Chondrocyte (in vitro differentiated cells): ENCODE measurements around the gene FCGR2B. TPM values are rescaled to one million over a fixed set of nuclear protein-coding genes. Genes with fewer than 3 reads are reported as not detected.
A peak's percentile ranks its signal among the peaks of the same experiment; 100 is the strongest.
"Not testable (repeated sequence)": the region's sequence is repeated elsewhere in the genome, so short reads cannot be mapped to it uniquely, and the experiment has no call there.

Experiments
- DNase-seq: peaks from one replicate; pipeline ENCODE4 v3.0.0; 2021; ENCODE audit warnings: mixed read lengths, low spot score
- H3K27ac Mint-ChIP-seq: one replicate; pipeline ENCODE4 v1.8.0; 2021; ENCODE audit warnings: mild to moderate bottlenecking, moderate library complexity, mixed read lengths; ENCODE audit not compliant: unreplicated experiment
- H3K27me3 Mint-ChIP-seq: 2 replicates; pipeline ENCODE4 v1.8.0; 2021; ENCODE audit warnings: low read depth, mixed read lengths
- H3K36me3 Mint-ChIP-seq: 2 replicates; pipeline ENCODE4 v1.8.0; 2021; ENCODE audit warnings: low read depth, mixed read lengths
- H3K4me1 Mint-ChIP-seq: 2 replicates; pipeline ENCODE4 v1.8.0; 2021; ENCODE audit warnings: low read depth, mild to moderate bottlenecking, mixed read lengths
- H3K4me3 Mint-ChIP-seq: one replicate; pipeline ENCODE4 v1.8.0; 2021; ENCODE audit warnings: mild to moderate bottlenecking, moderate library complexity, mixed read lengths; ENCODE audit not compliant: unreplicated experiment
- H3K9me3 Mint-ChIP-seq: 2 replicates; pipeline ENCODE4 v1.8.0; 2021; ENCODE audit warnings: low read depth, mixed read lengths
- CTCF ChIP-seq: fragments of 200-600 bp; sonication (generic); IDR thresholded peaks from 2 replicates; pipeline ENCODE4 v1.5.0; 2021; ENCODE audit warnings: antibody characterized with exemption, mild to moderate bottlenecking, moderate library complexity
- total RNA-seq: library from RNA; stranded (reverse); gene quantifications from 3 replicates; pipeline ENCODE4 v1.2.1, GENCODE V29; 2021

Gene FCGR2B
- total RNA-seq, 1 donor from 2014 or later: not detected

- H3K27me3 Mint-ChIP-seq: peaks cover 6% of the 10 kb centered on the region
- DNase-seq: no peak
- H3K4me1 Mint-ChIP-seq: no peaks in the 10 kb centered on the region
- H3K9me3 Mint-ChIP-seq: no peaks in the 10 kb centered on the region
- no peak within 1 kb of the TSS for H3K4me3 Mint-ChIP-seq
- no peak for TF ChIP-seq CTCF
- H3K27ac Mint-ChIP-seq: no peak within 1 kb of the TSS
- H3K36me3 Mint-ChIP-seq: no peaks in the 10 kb centered on the region
These were observed 31.9 kb upstream of the FCGR2B start, which contains the start of gene FCGR3B for GRCh38 chr1:161631076-161631475. Gene FCGR3B, minus strand, starts transcription at chr1:161631176. Its CDS starts 82 bp downstream, at chr1:161631094.

- H3K27ac Mint-ChIP-seq, DNase-seq, H3K9me3 Mint-ChIP-seq, H3K4me3 Mint-ChIP-seq, H3K4me1 Mint-ChIP-seq, H3K36me3 Mint-ChIP-seq, H3K27me3 Mint-ChIP-seq: not testable (repeated sequence)
These were observed 27.9 kb upstream of the FCGR2B start for GRCh38 chr1:161634993-161635392.

GRCh38 chr1:161636189-161636782, 26.7 kb upstream of the FCGR2B start:
- H3K4me3 Mint-ChIP-seq, H3K27me3 Mint-ChIP-seq, H3K4me1 Mint-ChIP-seq: not testable (repeated sequence)

GRCh38 chr1:161636976-161637375, 26.0 kb upstream of the FCGR2B start:
- H3K27ac Mint-ChIP-seq, DNase-seq, H3K4me1 Mint-ChIP-seq, H3K4me3 Mint-ChIP-seq, H3K36me3 Mint-ChIP-seq, H3K27me3 Mint-ChIP-seq, H3K9me3 Mint-ChIP-seq: not testable (repeated sequence)

More at GRCh38 chr1:161636189-161636782, 26.7 kb upstream of the FCGR2B start:
- H3K36me3 Mint-ChIP-seq, H3K9me3 Mint-ChIP-seq, DNase-seq, H3K27ac Mint-ChIP-seq: not testable (repeated sequence)

- peaks cover 12% of the 10 kb centered on the region for H3K27me3 Mint-ChIP-seq
These were observed 24.5 kb upstream of the FCGR2B start for GRCh38 chr1:161638251-161638993.

GRCh38 chr1:161639203-161639602, 23.7 kb upstream of the FCGR2B start:
- H3K27ac Mint-ChIP-seq, H3K4me1 Mint-ChIP-seq, H3K9me3 Mint-ChIP-seq, H3K36me3 Mint-ChIP-seq, H3K4me3 Mint-ChIP-seq, DNase-seq: not testable (repeated sequence)
- peaks cover 13% of the 10 kb centered on the region for H3K27me3 Mint-ChIP-seq

More at GRCh38 chr1:161638251-161638993, 24.5 kb upstream of the FCGR2B start:
- H3K9me3 Mint-ChIP-seq, H3K27ac Mint-ChIP-seq, H3K36me3 Mint-ChIP-seq, DNase-seq, H3K4me1 Mint-ChIP-seq, H3K4me3 Mint-ChIP-seq: not testable (repeated sequence)

- H3K36me3 Mint-ChIP-seq, H3K27ac Mint-ChIP-seq, H3K9me3 Mint-ChIP-seq, DNase-seq, H3K4me1 Mint-ChIP-seq, H3K4me3 Mint-ChIP-seq: not testable (repeated sequence)
- H3K27me3 Mint-ChIP-seq: peaks cover 28% of the 10 kb centered on the region
- peak; percentile 56 for TF ChIP-seq CTCF
These were observed 20.2 kb upstream of the FCGR2B start for GRCh38 chr1:161642697-161643096.

- not testable (repeated sequence) for H3K4me3 Mint-ChIP-seq, H3K27ac Mint-ChIP-seq, H3K4me1 Mint-ChIP-seq, H3K9me3 Mint-ChIP-seq, H3K36me3 Mint-ChIP-seq, DNase-seq
- peaks cover 30% of the 10 kb centered on the region for H3K27me3 Mint-ChIP-seq
These were observed 19.3 kb upstream of the FCGR2B start for GRCh38 chr1:161643481-161644208.

GRCh38 chr1:161644855-161645254, 18.1 kb upstream of the FCGR2B start:
- peaks cover 37% of the 10 kb centered on the region for H3K27me3 Mint-ChIP-seq
- not testable (repeated sequence) for H3K27ac Mint-ChIP-seq, H3K36me3 Mint-ChIP-seq, H3K4me1 Mint-ChIP-seq, DNase-seq, H3K9me3 Mint-ChIP-seq, H3K4me3 Mint-ChIP-seq
